HL-60 (cell line): ENCODE data around the gene BMP7.

Source experiments
- CTCF ChIP-seq: IDR thresholded peaks from one replicate; pipeline ENCODE4 v1.5.1; 2011; ENCODE audit warnings: low read length, control low read depth, inconsistent platforms; ENCODE audit not compliant: insufficient read depth
- POLR2AphosphoS5 ChIP-seq: IDR thresholded peaks from 2 replicates; pipeline ENCODE4 v1.6.1; 2012; ENCODE audit warnings: low read depth
- SPI1 ChIP-seq: IDR thresholded peaks from 2 replicates; pipeline ENCODE4 v1.6.1; 2012; ENCODE audit warnings: low read depth, mild to moderate bottlenecking, borderline replicate concordance
- TF ChIP-seq, protein P1 (sequence below): IDR thresholded peaks from 2 replicates; pipeline ENCODE4 v1.6.1; 2012; ENCODE audit warnings: low read depth; ENCODE audit not compliant: insufficient replicate concordance

GRCh38 chr20:57165427-57166004 lies 100.9 kb downstream of the BMP7 start:
- TF ChIP-seq CTCF (no peak), POLR2AphosphoS5 (no peak), SPI1 (no peak)
- TF ChIP-seq, protein P1, sequence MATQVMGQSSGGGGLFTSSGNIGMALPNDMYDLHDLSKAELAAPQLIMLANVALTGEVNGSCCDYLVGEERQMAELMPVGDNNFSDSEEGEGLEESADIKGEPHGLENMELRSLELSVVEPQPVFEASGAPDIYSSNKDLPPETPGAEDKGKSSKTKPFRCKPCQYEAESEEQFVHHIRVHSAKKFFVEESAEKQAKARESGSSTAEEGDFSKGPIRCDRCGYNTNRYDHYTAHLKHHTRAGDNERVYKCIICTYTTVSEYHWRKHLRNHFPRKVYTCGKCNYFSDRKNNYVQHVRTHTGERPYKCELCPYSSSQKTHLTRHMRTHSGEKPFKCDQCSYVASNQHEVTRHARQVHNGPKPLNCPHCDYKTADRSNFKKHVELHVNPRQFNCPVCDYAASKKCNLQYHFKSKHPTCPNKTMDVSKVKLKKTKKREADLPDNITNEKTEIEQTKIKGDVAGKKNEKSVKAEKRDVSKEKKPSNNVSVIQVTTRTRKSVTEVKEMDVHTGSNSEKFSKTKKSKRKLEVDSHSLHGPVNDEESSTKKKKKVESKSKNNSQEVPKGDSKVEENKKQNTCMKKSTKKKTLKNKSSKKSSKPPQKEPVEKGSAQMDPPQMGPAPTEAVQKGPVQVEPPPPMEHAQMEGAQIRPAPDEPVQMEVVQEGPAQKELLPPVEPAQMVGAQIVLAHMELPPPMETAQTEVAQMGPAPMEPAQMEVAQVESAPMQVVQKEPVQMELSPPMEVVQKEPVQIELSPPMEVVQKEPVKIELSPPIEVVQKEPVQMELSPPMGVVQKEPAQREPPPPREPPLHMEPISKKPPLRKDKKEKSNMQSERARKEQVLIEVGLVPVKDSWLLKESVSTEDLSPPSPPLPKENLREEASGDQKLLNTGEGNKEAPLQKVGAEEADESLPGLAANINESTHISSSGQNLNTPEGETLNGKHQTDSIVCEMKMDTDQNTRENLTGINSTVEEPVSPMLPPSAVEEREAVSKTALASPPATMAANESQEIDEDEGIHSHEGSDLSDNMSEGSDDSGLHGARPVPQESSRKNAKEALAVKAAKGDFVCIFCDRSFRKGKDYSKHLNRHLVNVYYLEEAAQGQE: no peak
